NCI-H446 (cell line): ENCODE data around the gene CGRRF1.
A peak's percentile ranks its signal among the peaks of the same experiment; 100 is the strongest.

Source experiments
- DNase-seq, 2 experiments: peaks; one replicate each; lab custom pipeline; 2025; lab: John Stamatoyannopoulos, UW

CGRRF1 gene

GRCh38 chr14:54548491-54548890 lies 38.8 kb downstream of the CGRRF1 start:
- DNase-seq, result no peak

- no peak for DNase-seq
Observed at GRCh38 chr14:54549862-54550261, 40.2 kb downstream of the CGRRF1 start.

GRCh38 chr14:54550514-54550913 lies 40.8 kb downstream of the CGRRF1 start:
- DNase-seq, result no peak

GRCh38 chr14:54554401-54554800 lies 44.7 kb downstream of the CGRRF1 start:
- no peak for DNase-seq

- no peak for DNase-seq
Observed at GRCh38 chr14:54555651-54556050, 45.9 kb downstream of the CGRRF1 start.

- DNase-seq, result no peak
Observed at GRCh38 chr14:54556535-54556934, 46.8 kb downstream of the CGRRF1 start.

- no peak for DNase-seq
Observed at GRCh38 chr14:54562334-54562733, 52.6 kb downstream of the CGRRF1 start.

- DNase-seq, result peak in 1 of 2 experiments; percentile 46
Observed at GRCh38 chr14:54564071-54564867, 54.6 kb downstream of the CGRRF1 start.

- DNase-seq, result no peak
Observed at GRCh38 chr14:54564868-54565784, 55.4 kb downstream of the CGRRF1 start.

- peak in 1 of 2 experiments; percentile 51 for DNase-seq
Observed at GRCh38 chr14:54565785-54566409, 56.2 kb downstream of the CGRRF1 start.

- DNase-seq, result peak in 1 of 2 experiments; percentile 17
Observed at GRCh38 chr14:54566410-54567223, 56.9 kb downstream of the CGRRF1 start, which contains the start of gene SAMD4A. Gene SAMD4A (plus strand): TSS chr14:54567128. CDS start chr14:54567917, 789 bp downstream.

- no peak for DNase-seq
Observed at GRCh38 chr14:54567224-54567638, 57.5 kb downstream of the CGRRF1 start.

- DNase-seq, result no peak
Observed at GRCh38 chr14:54567639-54568561, 58.2 kb downstream of the CGRRF1 start.

- no peak for DNase-seq
Observed at GRCh38 chr14:54568821-54569595, 59.3 kb downstream of the CGRRF1 start.

- no peak for DNase-seq
Observed at GRCh38 chr14:54570047-54570446, 60.3 kb downstream of the CGRRF1 start.

GRCh38 chr14:54570631-54571415 lies 61.1 kb downstream of the CGRRF1 start:
- no peak for DNase-seq

- DNase-seq, result no peak
Observed at GRCh38 chr14:54572316-54572715, 62.6 kb downstream of the CGRRF1 start.

- no peak for DNase-seq
Observed at GRCh38 chr14:54574528-54574927, 64.8 kb downstream of the CGRRF1 start.

- DNase-seq, result no peak
Observed at GRCh38 chr14:54577494-54577893, 67.8 kb downstream of the CGRRF1 start.
